Measurements from ENCODE around the gene OVCA2.

DNA sequence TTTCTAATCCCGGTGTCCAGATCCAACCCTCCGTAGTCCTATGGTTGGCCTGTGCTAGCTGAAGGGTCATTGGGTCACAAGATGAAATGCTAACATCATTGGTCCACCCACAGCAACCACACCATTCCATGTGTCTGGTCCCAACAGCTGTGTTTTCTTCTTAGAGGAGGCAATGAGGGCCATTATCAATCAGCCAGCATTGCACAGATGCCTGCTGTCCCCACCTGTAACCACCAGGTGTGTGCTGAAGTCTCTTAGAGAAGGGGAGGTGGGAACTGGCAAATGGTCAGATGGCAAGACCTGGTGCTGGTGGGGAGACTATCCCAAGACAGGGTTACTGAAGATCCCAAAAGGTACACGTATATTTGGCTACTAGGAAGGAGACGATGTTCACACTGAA, 50.4 kb downstream of the OVCA2 start:
- TF ChIP-seq, protein P1, sequence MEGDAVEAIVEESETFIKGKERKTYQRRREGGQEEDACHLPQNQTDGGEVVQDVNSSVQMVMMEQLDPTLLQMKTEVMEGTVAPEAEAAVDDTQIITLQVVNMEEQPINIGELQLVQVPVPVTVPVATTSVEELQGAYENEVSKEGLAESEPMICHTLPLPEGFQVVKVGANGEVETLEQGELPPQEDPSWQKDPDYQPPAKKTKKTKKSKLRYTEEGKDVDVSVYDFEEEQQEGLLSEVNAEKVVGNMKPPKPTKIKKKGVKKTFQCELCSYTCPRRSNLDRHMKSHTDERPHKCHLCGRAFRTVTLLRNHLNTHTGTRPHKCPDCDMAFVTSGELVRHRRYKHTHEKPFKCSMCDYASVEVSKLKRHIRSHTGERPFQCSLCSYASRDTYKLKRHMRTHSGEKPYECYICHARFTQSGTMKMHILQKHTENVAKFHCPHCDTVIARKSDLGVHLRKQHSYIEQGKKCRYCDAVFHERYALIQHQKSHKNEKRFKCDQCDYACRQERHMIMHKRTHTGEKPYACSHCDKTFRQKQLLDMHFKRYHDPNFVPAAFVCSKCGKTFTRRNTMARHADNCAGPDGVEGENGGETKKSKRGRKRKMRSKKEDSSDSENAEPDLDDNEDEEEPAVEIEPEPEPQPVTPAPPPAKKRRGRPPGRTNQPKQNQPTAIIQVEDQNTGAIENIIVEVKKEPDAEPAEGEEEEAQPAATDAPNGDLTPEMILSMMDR (conservative IDR thresholded peaks at IDR 0.05; ENCODE audit: low read length) = no peak
- TF ChIP-seq EZH2phosphoT487 (IDR thresholded peaks at IDR 0.05; ENCODE audit: borderline replicate concordance) = no peak
